ENCODE results near the gene ADAM19.
"Not testable (repeated sequence)": the region's sequence is repeated elsewhere in the genome, so short reads cannot be mapped to it uniquely, and the experiment has no call there.

Gene ADAM19

GRCh38 chr5:157511651-157512644 is 63.6 kb downstream of the ADAM19 start:
- DNase-seq, result no peak

DNA sequence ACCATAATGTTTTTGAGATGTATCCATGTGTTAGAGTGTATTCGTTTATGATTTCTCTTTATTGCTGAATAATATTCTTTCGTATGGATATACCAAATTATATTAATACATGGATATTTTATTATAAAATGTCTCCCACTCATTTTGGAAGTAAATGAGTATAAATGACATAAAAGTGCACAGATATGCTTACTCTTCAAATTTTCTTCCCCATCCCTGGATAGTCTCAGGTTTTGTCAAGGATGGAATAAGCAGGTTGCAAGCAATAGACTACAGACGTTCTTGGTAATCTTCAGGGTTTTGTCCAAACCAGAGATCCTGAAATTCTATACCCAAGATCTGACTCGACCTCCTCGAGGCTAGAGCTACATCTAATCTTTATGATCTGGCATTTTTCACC is 64.9 kb downstream of the ADAM19 start:
- no peak for DNase-seq

GRCh38 chr5:157509587-157509986 is 66.0 kb downstream of the ADAM19 start:
- no peak for DNase-seq

DNA sequence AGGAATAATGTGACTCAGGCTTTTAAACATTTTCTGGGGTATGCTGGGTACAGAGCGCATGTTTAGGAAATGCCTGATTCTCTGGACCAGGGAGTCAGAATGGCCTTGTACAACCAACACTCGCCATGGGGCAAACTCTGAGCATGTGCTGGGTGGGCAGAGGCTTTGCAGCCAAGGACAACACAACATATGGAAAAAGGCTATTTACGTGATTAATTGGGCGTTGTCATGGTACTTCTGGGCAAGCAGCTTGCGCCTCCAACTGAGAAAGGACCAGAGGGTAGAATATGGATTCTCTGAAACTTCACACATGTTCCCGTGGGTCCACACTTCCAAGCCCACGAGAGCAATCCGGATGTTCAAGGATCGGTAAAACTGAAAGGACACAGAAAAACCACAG is 66.5 kb downstream of the ADAM19 start:
- DNase-seq, result no peak

- no peak for DNase-seq
Measured at GRCh38 chr5:157506981-157507780, 68.4 kb downstream of the ADAM19 start.

GRCh38 chr5:157506066-157506590 is 69.4 kb downstream of the ADAM19 start:
- no peak for DNase-seq

DNA sequence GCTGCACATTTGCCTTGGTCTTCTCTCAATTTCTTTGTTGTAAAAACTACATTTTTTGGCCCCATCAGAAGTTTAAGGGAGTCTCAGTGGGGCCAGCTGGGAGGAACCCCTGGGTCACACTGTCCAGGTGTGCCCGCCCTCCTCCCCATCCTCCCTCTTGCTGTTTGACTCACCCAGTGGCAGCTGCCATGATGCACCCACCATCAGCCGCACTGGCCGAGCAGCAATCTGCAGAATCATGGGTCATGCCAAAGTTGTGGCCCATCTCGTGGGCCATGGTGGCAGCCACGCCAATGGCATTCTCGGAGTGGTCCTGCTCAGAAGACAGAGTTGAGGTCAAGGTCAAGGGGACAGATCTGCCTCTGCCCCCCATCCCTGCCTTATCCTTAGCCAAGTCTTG is 70.1 kb downstream of the ADAM19 start:
- DNase-seq, result no peak

DNA sequence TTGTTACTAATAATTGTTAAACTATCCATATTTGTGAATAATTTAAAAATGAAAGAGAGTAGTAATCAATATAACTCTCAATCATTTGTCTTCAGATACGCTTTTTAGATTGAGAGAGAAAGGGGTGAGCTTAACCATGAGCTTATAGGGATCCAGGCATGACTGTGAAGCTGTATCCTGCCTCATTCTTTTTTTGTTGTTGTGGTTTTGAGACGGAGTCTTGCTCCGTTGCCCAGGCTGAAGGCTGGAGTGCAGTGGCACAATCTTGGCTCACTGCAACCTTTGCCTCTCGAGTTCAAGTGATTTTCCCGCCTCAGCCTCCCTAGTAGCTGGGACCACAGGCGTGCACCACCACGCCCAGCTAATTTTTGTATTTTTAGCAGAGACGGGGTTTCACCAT is 71.5 kb downstream of the ADAM19 start:
- no peak for DNase-seq

- DNase-seq, result no peak
Measured at GRCh38 chr5:157502143-157502647, 73.4 kb downstream of the ADAM19 start.

DNA sequence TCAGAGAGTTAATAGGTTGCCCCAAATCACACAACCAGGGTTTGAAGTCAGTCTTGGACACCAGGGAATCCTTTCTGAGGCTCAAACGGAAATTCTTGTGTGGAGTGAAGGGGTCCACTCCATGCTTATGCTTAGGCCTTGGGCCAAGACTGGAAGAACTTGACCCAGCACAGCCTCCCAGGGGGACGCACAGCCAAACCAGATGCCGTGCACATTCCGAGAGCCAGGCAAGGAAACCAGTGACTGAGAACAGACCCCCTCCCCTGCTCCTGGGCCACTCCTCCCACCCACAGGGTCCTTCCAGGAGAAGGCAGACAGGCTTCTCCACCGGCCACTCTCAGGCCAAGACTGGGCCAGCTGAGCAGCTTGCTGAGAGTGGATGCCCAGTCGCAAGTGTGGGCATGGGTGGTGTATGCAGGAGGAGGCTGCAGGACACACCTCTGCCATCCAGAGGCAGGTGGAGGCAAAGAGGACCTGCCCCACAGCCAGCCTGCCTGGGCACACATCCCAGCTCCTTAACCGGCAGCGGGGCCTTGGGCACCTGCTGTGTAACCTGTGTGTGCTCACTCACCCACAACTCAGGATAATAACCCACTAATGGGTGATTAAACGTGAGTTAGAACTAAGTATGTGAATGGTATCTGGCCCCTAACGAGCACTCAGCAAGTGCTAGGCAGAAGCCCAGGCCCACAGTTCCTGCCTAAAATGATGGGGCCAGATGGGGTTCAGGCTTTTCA is 77.5 kb downstream of the ADAM19 start:
- DNase-seq, result no peak

- no peak for DNase-seq
Measured at GRCh38 chr5:157496864-157497263, 78.7 kb downstream of the ADAM19 start.

DNA sequence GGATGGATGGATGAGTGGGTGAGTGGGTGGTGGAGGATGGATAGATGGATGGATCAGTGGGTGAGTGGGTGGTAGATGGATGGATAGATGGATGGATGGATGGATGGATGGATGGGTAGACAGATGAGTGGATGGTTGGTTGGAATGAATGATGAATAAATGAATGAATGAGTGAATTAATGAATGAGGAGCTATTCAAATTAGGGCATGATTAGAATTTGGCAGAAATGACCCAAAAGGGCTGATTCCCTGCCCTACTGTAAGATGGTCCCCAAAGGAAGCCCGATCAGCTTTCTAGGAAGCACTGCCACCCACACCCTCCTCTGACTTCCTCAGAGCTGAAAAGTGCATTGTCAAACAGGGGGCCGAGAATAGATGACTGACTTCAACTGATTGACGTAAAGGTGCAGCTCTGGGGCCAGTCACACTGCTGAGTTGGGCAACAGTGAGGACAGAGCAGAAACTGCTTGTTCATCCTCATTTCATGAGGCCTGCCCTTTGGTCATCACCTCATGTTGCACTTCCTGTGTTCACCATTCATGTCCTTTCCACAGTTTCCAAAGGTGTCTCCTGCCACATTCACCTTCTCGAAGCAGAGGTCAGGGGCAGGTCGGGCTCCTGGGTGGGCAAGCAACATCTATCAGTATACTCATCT is 81.3 kb downstream of the ADAM19 start:
- DNase-seq, result no peak

GRCh38 chr5:157492886-157493285 is 82.7 kb downstream of the ADAM19 start:
- DNase-seq, result no peak

- no peak for DNase-seq
Measured at GRCh38 chr5:157491471-157491995, 84.0 kb downstream of the ADAM19 start.

DNA sequence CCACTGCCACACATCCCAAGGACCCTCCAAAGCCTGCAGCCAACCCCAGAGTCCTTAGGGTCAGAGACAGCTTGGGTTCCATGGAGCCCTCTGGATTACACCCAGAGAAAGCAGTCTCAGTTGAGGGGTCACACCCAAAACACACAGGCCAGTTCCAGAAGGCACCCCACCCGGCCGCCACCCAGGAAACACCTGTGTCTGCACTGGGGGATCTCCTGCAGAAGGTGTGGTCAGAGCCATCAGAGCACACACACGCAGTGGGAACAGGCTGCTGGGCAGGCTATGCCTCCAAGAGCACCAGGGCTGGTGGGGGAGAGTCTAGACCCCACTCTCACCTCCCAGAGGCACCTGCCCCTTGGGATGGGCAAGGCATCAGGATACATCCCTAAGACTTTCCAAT is 88.2 kb downstream of the ADAM19 start:
- no peak for DNase-seq

DNA sequence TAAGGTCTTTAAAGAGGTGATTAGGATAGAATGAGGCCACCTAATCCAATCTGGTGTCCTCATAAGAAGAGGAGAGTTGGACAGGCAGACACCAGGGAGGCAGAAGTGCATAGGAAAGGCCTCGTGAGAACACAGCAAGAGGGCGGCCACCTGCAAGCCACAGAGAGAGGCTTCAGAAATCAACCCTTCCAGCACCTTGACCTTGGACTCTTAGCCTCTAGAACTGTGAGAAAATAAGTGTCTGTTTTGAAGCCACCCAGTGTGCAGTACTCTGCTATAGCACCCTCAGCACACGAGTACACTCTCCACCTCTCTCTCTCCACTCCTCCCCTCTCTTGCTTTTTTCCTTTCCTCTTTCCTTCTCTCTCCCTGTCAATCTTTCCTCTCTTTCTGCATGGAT is 88.7 kb downstream of the ADAM19 start:
- DNase-seq, result no peak

- DNase-seq, result no peak
Measured at GRCh38 chr5:157486221-157486681, 89.3 kb downstream of the ADAM19 start.

GRCh38 chr5:157485811-157486210 is 89.8 kb downstream of the ADAM19 start:
- DNase-seq, result no peak

DNA sequence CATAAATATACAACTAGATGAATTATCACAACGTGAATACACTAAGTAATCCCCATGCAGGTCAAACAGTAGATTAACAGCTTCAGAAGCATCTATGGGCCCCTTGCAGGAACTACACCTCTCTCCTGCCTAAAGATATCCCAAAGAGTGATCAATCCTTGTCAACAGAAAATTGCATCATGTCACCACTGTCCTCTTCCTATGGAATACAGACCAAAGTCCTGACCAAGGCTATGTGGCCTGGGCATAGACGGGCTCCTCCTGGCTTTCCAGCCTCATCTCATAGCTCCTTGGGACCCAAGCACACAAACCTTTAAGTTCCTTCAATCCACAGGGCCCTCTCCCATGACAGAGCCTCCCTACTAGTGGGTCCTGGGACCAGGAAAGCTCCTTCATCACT is 90.2 kb downstream of the ADAM19 start:
- no peak for DNase-seq

GRCh38 chr5:157484768-157485167 is 90.8 kb downstream of the ADAM19 start:
- no peak for DNase-seq

- DNase-seq, result not testable (repeated sequence)
Measured at GRCh38 chr5:157482702-157483101, 92.9 kb downstream of the ADAM19 start.

DNA sequence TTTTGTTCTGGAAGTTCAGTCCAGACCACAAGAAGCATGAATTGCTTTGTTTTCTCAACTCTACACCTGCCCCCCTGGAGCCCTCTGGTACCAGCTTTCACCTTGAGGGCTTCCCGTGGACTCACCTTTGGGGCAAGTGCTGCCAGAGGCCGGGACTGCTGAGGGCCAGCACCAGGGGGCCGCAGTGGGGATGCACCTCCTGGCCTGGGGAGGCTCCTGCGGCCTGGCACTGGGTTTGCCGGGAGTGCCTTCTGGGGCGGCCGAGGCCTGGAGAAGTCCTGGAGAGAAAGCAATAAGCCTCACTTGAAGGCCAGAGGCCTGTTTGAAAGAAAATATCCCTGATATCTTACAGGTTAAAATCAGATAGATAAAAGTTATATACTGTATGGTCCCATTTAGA is 93.9 kb downstream of the ADAM19 start:
- DNase-seq, result no peak

Measured in SHP77 treated with DMSO at 0.1 percent for 48 hours (cell line).